DND-41 (cell line): ENCODE data around the gene MBNL2.

Experiments used
- CTCF ChIP-seq: IDR thresholded peaks from 2 replicates; pipeline ENCODE4 v1.5.1; 2012; ENCODE audit warnings: borderline replicate concordance, low read length, moderate library complexity, mild to moderate bottlenecking; ENCODE audit not compliant: poor library complexity, severe bottlenecking; ENCODE audit errors: extremely low read depth
- EZH2 ChIP-seq: IDR thresholded peaks from 3 replicates; pipeline ENCODE4 v1.6.1; 2012; ENCODE audit warnings: borderline replicate concordance, low read depth, mild to moderate bottlenecking, moderate library complexity, low read length, inconsistent platforms; ENCODE audit not compliant: severe bottlenecking

GRCh38 chr13:97371486-97372109, 149.5 kb downstream of the MBNL2 start:
- TF ChIP-seq CTCF (no peak), EZH2 (no peak)
